HG02759 (cell line): Measurements from ENCODE around the gene EXOC3L4.
A peak's percentile ranks its signal among the peaks of the same experiment; 100 is the strongest.

Experiments
- ATAC-seq: cut with Tn5 transposase; IDR thresholded peaks from one replicate; pipeline ENCODE4 v1.9.1; 2021; ENCODE audit warnings: mild to moderate bottlenecking, moderate library complexity; ENCODE audit not compliant: unreplicated experiment

Gene EXOC3L4

DNA sequence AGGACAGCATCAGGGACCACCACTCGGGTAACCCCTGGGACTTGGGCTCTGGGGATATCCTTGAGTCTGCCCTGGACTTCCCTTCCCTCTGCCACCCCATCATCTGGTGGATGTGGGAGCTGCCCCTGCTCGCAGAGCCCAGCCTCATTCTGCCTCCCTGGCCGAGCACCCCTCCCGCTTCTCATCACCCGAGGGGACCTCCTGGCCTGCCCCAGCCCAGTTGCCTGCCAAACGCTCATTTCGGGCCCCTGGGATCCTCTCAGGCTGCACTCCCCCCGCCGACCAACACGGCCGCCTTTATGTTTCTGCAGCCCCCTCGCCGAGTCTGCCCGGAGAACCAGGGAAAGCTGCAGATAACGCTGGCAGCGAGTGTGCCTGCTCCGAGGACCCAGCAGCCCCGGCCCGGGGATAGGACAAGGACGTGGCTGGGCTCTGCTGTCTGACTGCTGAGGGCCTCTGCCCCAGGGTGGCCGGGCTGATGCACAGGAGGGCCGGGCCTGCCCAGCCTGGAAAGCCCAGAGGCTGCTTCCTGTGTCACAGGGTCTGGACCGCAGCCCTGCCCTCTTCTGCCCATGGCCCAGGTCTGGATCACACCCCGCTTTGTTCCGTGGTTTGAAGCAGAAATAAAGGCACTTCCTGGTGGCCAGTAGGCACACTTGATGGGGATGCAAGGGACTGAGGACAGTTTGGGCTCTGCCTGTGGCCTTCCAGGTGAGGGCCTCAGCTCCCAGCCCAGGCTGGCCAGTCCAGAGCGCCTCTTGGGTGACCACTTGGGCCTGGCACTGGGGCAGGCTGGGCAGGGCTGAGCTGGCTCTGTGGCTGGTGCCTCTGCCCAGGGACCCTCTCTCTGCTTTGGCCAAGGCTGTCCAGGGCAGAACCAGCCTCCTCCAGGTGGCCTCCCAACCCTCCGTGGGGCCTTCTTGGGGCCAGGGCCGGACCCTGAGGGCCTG lies 4.9 kb upstream of the EXOC3L4 start:
- ATAC-seq: no peak

DNA sequence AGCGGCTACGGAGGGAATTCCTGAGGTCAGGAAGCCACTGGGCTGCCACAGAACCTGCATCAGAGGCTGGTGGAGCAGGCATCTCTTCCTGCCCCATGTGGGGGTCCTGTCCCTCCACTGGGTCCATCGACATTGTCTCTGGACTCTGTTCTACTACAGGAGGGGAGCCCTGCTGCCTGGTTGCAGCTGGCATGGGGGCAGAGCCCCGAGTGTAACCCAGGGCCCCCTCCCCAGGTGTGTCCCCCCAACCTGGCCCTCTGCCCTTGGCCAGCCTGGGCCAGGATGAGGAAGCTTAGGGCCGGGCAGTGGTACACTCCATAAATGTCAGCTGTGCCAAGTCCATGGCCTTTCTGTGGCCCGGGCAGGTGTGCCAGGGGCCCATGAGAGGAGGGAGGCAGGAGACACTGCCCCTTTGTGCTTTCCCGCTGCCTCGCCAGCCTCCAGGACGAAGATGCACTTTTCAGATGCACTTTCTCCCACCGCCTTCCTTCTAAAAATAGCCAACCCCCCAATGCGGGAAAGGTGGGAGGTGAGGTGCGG lies 4.0 kb upstream of the EXOC3L4 start:
- ATAC-seq: no peak

DNA sequence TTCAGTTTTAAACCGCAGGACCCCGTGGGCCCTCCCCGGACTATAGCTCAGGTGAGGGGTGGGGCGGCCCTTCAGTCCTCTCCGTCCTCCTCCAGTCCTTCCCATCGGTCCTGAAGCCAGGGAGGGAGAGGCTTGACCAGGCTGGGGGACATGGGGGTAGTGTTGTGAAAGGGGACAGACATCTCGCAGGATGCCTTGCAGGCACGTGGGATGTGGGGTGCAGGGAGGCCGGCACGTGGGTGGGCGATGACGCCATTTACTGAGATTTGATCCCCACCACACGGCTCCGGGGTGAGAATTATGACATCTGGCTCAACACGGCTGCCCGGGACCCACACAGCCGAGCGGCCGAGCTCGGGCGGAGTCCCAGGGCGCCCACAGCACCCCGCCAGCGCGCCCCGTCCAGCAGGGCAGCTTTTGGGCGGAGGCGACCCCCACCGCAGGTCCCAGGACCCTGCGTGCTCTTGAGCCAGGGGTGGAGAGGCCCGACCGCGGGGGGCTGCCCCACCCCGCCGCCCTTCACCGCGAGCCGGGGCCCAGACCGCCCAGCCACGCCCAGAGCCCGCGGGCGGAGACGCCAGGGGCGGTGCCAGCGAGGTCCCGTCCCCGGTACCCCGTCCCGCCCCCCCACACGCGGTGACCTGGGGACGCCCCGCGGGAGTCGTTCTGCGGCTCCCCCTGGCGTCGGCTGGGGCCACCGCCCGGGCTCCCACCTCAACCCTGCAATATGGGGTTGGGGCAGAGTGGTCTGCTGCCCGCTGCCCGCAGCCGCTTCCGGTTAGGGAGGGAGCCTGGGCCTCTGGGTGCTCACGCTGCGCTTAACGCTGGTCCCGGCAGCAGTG lies 3.3 kb upstream of the EXOC3L4 start:
- peak; percentile 74 for ATAC-seq

DNA sequence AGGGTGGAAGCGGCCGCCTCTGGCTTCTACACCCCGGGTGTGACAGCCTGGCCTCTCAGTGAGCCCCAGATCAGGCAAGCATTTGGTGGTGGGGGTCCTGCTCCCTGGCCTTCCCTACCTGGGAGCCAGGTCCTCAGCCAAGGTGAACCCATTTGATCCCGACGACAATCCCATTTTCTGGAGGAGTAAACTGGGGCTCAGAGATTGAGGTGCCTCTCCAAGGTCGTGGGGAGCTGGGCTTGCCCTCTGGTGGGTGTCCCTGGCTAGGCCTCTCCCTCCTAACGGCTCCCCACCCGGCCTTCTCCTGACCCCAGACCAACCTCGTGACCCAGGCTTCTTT lies 2.7 kb upstream of the EXOC3L4 start:
- ATAC-seq: no peak

DNA sequence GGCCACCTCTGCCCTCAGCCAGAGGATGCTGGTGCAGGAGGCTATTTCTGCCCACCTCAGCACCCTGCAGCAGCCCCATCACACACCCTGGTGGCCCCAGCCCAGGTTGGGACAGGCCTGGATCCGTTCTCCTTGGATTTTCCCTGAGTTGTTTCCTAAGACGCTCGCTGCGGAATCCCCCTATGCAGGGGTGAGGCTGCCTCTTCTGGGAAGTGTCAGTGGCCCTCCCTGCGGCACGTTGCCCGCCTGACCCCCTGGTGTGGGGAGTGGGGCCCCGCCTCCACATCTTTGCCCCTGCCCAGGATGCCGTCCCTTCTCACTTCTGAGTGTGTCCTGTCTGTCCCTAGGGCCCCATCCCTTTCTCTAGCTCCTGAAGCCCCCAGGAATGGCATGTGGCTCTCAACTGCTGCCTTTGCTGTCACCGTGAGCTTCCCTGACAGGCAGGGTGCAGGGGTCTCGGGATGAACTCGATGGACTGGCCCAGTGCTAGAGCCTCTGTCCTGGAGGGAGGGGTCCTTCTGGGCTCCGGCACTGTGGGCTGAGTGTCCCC lies 594 bp upstream of the EXOC3L4 start:
- no peak for ATAC-seq

DNA sequence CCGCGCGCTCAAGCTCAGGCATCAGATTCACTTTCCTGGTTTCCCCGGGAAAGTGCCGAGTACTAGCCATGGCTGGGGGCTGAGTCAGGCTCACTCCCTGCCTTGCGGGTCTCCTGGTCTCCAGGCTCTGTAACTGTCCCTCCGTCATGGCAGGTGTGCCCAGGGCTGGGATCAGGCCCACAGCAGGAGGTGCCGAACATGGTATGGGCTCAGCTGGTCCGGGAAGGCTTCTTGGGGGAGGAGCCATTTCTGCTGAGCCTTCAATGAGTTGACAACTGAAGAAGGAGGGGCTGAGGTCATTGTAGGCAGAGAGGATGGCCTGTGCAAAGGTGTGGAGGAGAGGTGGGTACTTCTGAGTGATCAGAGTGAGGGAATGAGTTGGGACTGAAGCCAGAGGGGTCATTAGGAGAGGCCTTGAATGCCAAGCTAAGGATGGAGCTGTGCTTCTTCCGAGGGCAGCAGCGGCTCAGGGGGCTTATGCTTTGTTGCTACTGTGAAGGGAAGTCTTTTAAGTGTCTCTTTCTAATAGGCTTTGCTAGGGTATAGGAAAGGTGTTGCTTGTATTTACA lies 769 bp downstream of the EXOC3L4 start:
- ATAC-seq: no peak

DNA sequence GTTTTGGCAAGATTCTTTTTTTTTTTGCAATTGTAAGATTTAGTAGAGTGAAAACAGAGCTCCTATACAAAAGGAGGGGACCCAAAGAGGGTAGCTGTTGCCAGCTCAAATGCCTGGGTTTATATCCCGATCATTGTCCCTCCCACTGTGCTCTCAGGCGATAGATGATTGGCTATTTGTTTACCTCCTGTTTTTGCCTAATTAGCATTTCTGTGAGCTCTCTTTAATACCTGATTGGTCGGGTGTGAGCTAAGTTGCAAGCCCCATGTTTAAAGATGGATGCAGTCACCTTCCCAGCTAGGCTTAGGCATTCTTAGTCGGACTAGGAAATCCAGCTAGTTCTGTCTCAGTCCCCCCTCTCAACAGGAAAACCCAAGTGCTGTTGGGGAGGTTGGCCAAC lies 1.9 kb downstream of the EXOC3L4 start:
- ATAC-seq: no peak

DNA sequence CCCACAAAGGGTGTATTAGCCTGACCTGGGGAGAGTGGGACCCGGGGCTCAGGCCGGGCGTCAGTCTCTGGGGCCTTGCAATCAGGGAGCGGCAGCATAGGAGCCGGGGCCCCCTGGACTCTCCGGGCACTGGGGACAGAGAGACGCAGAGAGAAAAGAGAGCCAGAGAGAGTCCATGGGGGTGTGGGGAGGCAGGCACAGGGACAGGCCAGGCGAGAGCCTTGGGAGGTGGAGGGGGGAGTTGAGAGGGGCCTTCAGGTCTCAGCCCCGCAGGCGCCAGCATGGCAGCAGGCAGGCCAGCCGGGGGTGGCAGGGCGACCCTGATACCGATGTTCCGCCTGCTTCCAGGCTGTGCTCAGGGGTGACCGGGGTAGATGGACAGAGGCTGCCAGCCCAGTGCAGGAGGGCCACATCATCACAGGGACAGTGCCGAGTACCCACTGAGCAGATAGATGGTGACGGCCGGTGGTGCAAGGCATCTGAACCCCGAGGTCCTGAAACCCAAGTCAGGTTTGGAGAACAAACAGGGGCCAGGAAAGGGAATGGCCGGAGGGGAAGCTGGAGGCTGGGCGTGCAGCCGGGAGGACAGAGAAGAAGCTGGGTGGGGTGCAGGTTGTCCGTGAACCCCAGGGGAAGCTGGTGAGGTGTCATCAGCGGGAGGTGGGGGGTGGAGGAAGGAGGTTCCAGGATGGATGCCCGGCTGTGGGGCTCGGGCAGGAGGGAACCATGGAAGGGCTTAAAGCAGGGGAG lies 2.9 kb downstream of the EXOC3L4 start:
- no peak for ATAC-seq

DNA sequence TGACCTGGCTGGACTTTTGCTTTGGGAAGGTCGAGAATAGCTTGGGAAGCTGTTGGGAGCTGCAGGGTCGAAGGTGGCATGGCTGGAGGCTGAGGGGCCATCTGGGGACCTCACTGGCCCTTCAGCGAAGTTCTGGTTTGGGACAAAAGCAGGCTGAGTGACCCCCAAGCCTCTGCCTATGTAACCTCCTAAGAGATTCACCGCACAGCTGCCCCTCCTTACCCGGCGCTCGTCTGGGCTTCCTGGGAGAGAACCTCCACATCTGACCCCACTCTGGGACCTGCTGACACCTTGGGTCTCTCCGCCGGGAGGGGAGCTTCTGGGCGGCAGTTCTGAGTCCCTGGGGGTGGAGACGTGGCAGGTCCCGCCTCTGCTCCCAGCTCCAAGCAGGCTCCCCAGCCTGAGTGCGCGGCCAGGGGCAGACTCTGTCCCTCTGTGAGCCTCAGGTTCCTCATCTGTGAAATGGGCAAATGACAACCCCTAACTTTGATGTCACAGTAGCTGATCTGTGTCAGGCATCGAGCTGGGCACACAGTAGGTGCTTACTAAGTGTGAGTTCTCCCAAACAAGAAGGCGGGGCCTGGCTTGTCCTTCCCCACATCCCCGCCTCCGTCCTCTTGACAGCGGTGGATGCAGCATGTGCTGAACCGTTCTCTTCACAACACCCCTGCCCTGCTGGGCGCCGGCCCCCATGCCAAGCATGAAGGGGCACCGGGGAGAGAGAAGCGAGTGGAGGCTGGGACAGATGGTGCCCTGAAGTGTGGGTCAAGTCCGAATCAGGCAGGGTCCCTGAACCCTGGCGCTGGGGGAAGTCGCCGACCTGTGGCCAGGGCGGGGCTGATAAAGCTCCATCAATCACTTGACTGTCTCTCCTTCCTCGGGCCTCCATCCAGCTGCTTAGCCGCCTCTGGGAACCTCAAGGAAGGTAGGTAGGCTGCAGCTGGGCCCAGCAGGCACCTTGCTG lies 3.8 kb downstream of the EXOC3L4 start:
- ATAC-seq: no peak

DNA sequence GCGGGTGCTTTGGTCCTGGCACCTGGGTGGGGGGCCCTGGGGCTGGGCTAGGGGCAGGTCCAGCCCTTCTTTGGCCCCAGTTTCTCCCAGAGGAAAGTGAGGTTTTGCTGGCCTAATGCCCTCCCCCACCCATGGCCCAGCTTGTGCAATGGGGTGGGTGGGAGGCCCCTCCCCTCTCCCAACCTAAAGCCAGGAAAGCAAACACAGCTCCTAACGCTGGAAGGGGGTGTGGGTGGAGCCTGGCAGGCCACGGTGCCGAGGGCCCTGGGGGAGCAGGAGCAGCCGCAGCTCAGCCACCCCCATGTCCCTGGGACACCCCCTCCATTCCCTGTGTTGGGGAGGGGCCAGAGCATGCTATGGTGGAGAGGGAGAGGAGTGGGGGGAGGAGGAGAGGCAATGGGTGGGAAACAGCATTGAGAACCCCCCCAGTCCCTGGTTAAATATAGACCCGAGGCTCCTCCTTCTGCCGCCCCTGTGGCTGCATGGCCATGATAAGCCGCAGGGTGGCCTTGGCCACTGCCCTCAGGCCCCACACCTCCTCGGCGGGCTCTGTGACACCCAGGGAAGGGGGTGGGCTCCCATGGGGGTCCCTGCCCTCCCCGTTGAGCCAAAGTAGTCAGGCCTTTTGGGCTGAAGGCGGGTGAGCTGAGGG lies 4.7 kb downstream of the EXOC3L4 start:
- ATAC-seq: no peak

DNA sequence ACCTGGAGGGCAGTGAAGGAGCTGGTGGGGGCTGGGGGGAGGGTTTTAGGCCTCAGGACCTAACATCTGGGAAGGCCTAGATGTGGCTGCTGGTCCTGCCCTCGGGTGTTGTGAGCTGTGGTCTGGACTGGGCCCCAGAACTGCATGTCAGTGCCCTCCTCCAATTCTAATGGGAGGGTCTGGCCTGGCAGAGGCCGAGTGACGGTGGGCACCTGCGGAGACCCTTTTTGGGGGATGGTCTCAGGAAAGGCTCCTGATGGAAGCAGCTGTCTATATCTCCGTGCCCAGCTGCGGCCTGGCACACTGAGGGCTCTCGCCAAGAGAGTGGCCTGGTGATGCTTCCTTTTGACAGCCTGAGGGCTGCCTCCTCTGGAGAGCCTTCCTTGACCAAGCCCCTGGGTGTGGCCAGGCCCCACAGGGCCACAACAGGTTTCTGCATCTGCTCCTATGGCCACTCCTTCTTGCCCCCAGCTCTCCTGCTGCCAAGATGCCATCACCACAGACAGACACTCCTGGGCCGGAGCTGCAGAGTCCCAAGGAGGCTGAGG lies 5.3 kb downstream of the EXOC3L4 start:
- ATAC-seq: no peak

DNA sequence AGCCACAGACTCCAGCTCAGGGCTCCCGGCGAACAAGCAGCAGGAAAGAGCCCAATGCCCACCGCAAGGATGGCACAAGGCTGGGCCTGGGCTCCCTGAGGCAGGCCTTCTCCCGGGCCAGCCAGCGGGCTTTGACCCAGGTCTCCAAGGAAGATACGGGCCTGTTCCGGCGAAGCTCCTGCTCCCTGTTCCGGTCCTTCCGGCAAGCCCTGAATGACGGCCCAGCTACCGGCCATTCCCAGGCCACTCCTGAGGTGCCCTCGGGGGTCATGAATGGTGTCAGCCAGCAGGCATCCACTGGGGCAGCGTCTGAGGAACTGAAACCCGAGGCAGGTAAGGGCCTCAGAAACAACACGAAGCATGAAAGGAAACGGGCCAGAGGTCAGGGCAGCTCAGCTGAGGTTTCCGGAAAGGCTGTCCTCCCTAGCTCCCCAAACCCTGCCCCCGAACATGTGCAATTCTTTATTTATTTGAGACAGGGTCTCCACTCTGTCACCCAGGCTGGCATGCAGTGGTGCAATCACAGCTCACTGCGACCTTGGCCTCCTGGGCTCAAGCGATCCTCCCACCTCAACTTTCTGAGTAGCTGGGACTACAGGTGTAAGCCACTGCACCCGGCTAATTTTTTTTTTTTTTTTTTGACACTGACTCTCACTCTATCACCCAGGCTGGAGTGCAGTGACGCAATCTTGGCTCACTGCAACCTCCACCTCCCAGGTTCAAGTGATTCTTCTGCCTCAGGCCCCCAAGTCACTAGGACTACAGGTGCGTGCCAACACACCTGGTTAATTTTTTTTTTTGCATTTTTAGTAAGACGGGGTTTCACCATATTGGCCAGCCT lies 6.0 kb downstream of the EXOC3L4 start:
- ATAC-seq: no peak

DNA sequence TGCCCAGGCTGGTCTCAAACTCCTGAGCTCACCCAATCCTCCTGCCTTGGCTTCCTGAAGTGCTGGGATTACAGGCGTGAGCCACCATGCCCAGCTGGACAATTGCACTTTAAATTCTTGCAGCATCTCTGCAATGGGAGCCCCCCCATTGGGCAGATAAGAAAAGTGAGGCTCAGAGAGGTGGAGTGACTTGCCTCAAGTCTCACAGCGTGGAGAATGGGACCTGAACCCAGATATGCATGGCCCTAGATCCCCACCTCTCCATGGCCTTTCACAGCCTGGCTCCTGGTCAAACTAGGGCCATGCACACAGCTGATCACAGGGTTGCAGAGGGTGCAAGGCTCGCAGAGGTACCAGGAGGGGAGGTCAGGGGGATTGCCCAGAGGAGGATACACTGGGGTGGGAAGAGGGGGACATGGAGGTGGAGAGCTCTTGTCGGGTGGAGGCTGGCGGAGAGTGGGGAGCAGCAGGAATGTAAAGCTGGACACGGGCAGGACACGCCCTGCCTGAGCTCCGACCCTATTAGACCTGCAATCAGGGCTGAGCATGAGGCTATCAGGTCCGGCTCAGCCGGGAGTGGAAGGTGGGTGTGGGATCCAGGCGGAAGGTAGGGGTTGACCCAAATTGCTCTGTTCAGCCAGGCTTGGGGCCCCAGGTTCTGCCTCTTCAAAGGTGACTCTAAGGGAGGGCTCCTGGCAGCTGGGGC lies 6.9 kb downstream of the EXOC3L4 start:
- ATAC-seq: no peak

DNA sequence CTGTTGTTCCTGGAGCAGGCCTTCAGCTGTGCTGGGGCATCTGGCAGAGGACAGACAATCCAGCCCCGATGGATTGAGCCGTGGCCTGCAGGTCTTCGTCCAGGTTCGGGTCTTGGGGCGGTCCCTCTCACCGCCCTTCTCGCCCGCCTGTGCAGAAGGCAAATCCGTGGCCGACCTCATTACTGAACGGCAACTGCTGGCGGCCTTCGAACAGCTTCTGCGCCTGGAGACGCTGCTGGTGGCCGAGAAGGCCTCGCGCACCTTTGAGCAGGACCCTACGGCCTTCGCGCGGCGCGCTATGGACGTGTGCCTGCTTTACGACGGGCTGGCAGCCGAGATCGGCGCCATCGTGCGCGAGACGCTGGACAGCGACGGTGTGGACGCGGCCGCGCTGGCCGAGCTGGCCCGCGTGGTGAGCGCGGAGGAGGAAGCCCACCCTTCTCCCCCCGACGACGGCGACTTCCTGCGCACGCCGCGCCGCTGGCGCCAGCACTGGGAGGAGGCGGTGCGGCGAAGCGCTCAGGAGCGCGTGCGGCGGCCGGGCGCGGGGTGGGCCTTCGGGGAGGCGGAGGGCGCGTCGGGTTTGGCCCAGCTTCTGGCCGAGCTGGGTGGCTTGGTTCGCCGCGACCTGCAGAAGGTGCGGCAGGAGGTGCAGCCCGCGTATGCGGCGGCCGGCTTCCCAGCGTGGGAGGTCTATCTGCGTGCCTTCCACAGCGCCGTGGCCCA lies 7.6 kb downstream of the EXOC3L4 start:
- no peak for ATAC-seq

DNA sequence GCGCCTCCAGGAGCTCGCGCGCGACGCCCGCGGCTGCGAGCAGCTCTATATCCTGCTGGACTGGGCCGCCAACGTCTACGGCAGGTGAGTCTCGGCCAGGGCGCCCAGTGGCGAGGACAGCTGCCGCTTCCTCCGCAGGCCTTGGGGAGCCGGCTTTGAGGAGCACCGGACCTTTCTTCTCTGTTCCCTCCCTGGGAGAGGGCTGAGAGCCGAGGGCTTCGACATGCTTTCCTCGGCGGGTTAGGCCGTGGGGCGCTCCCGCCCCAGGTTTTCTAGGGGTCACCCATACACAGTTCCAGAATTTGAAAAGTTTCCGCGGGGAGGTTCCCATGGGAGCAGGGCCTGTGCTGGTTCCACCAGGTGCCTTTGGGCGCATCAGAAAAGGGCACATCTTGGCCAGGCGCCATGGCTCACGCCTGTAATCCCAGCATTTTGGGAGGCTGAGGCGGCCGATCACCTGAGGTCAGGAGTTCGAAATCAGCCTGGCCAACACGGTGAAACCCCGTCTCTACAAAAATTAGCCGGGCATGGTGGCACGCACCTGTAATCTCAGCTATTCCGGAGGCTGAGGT lies 8.2 kb downstream of the EXOC3L4 start:
- ATAC-seq: no peak
